ENCODE data around the gene TUBB2B. TPM values are rescaled to one million over a fixed set of nuclear protein-coding genes. Genes with fewer than 3 reads are reported as not detected.

The TUBB2B gene
- total and polyA plus RNA-seq, 12 donors, result 0.28 to 3.6 (median 0.94) TPM

DNA sequence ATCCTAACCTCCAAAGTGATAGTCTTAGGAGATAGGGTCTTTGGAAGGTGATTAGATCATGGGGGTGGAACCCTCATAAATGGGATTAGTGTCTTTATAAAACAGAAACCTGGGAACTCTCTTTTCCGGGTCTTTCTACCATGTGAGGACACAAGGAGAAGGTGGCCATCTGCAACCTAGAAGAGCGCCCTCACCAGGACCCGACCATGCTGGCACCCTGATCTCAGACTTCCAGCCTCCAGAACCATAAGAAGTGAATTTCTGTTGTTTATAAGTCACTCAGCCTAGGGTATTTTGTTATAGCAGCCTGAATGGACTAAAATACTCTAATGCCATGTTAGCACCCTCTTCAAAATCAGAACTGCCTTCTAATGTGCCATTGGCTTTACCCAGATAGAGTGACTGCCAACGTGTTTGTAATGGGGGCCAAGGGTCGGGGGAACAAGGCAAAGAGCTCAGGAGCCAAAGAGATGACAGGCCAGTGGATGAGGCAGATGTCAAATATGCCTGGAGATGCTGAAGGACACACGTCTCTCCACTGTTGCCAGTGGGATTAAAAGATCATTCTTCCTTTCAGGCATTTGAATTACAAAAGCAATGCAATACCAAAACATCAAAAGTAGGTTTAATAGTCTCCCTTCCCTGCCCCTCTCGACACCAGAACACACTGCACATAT is 21.0 kb downstream of the TUBB2B start:
- ATAC-seq, result no peak
- WGBS, 2 donors, result 85 to 86% methylated on average over 7 of the region's 7 CpGs
- intact Hi-C loops (cut with DNase I), result no loop called here

DNA sequence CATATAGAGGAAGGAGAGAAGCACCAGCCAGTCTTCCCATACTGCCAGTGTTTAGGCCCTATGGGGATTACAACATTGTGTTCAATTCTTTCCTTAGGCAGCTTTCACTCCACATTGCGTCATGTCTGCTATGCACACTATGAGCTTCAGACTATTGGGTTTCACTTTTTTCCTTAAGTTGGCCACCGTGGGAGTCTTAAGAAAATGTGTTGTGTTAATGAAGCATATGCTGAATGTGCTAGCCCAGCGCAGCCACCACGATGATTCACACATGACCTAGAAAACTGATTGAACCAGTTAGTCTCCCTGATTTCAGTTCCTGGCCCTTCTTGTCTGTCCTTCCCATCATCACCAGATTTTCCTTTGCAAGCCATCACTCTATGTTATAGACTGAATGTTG is 21.5 kb downstream of the TUBB2B start:
- H3K36me3 ChIP-seq, result no peaks in the 10 kb centered on the region
- H3K27me3 ChIP-seq, result peaks cover 0 to 16% (median 6%) of the 10 kb centered on the region in 7 donors
- intact Hi-C loops (cut with DNase I), result no loop called here
- TF ChIP-seq, protein P1, sequence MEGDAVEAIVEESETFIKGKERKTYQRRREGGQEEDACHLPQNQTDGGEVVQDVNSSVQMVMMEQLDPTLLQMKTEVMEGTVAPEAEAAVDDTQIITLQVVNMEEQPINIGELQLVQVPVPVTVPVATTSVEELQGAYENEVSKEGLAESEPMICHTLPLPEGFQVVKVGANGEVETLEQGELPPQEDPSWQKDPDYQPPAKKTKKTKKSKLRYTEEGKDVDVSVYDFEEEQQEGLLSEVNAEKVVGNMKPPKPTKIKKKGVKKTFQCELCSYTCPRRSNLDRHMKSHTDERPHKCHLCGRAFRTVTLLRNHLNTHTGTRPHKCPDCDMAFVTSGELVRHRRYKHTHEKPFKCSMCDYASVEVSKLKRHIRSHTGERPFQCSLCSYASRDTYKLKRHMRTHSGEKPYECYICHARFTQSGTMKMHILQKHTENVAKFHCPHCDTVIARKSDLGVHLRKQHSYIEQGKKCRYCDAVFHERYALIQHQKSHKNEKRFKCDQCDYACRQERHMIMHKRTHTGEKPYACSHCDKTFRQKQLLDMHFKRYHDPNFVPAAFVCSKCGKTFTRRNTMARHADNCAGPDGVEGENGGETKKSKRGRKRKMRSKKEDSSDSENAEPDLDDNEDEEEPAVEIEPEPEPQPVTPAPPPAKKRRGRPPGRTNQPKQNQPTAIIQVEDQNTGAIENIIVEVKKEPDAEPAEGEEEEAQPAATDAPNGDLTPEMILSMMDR (IDR thresholded peaks at IDR 0.05), result no peak
- no peak overlapping the region for H3K4me3 ChIP-seq
- peaks cover 0 to 14% (median 0%) of the 10 kb centered on the region in 11 donors for H3K9me3 ChIP-seq
- 89 to 93% methylated on average over 4 of the region's 4 CpGs for whole genome bisulfite sequencing, 2 donors
- no peak overlapping the region for H3K27ac ChIP-seq
- H3K4me1 ChIP-seq, result peaks cover 0 to 16% (median 0%) of the 10 kb centered on the region in 9 donors
- ATAC-seq (no peak), DNase-seq (no peak)

More for the DNA sequence above, 21.0 kb downstream of the TUBB2B start:
- peaks cover 0 to 16% (median 0%) of the 10 kb centered on the region in 9 donors for H3K4me1 ChIP-seq
- peaks cover 0 to 16% (median 6%) of the 10 kb centered on the region in 7 donors for H3K27me3 ChIP-seq
- no peak for DNase-seq
- H3K36me3 ChIP-seq, result no peaks in the 10 kb centered on the region
- TF ChIP-seq, protein P1 (IDR thresholded peaks at IDR 0.05), result no peak
- H3K4me3 ChIP-seq, result no peak overlapping the region
- H3K9me3 ChIP-seq, result peaks cover 0 to 14% (median 0%) of the 10 kb centered on the region in 11 donors
- no peak overlapping the region for H3K27ac ChIP-seq

DNA sequence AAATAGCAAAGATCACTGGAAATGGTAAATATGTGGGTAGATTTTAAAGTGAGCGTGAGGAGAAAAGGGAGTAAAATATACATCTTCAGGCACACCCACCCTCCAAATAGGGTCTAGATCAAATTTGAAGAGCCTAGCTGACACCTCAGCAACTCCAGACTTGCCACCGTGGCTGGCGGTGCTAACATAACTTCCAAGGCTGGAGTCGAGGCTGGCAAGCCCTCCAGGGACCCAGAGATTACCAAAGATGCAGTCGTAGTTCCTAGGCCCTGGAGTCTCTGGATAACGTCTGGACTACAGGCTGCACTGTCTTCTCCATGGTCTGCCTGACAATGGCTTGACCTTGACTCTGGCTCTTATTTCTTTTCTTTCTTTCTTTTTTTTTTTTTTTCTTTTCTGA is 22.5 kb downstream of the TUBB2B start:
- 78 to 91% methylated on average over 6 of the region's 6 CpGs for WGBS, 2 donors

DNA sequence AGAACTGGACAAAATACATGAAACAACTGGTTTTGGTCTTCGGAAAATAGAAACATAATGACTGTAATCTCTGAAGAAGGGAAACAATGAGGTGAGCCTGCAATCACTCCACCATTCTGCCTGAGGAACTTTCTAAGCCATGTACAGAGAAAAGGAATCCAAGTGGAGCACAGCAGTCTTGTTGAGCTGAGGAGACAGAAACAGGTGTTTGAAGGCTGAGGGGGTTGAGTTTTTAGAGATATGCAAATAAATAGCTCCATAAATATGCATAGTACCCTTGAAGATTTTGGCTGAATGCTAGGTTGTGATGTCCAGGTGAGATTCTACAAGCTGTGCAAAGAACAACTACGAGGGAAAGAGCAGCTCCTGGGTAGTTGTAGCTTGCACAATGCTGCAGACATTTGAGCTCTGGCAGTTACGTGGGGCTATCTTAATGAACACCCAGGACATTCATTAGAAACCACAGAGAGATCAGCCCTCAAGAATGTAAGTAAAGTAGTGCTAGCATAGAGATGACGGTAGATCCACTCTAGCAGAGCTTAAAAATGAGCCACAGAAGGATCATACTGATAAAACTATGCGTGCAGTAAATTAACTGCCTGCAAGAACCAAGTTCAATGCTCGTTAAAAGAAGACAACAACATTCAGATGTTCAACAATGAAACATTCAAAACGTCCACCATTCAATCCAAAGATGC is 24.3 kb downstream of the TUBB2B start:
- WGBS, 2 donors, result 70% methylated on average over 7 of the region's 7 CpGs
- TF ChIP-seq, protein P1 (IDR thresholded peaks at IDR 0.05), result no peak
- no peak overlapping the region for H3K27ac ChIP-seq
- peaks cover 0 to 16% (median 6%) of the 10 kb centered on the region in 7 donors for H3K27me3 ChIP-seq
- H3K36me3 ChIP-seq, result no peaks in the 10 kb centered on the region
- intact Hi-C loops (cut with DNase I), result no loop called here
- DNase-seq, result no peak
- peaks cover 0 to 21% (median 0%) of the 10 kb centered on the region in 11 donors for H3K9me3 ChIP-seq
- ATAC-seq, result no peak
- no peak overlapping the region for H3K4me3 ChIP-seq
- peaks cover 0 to under 1% (median 0%) of the 10 kb centered on the region in 9 donors for H3K4me1 ChIP-seq

More for the DNA sequence above, 22.5 kb downstream of the TUBB2B start:
- no peak overlapping the region for H3K27ac ChIP-seq
- intact Hi-C loops (cut with DNase I), result no loop called here
- H3K36me3 ChIP-seq, result no peaks in the 10 kb centered on the region
- DNase-seq (no peak), ATAC-seq (no peak)
- TF ChIP-seq, protein P1 (IDR thresholded peaks at IDR 0.05), result no peak
- H3K4me1 ChIP-seq, result peaks cover 0 to 16% (median 0%) of the 10 kb centered on the region in 9 donors
- H3K27me3 ChIP-seq, result peaks cover 0 to 16% (median 6%) of the 10 kb centered on the region in 7 donors
- no peak overlapping the region for H3K4me3 ChIP-seq
- H3K9me3 ChIP-seq, result peaks cover 0 to 14% (median 0%) of the 10 kb centered on the region in 11 donors
